IPS DF 19.7 (cell line): Measurements from ENCODE around the gene C3AR1.
A peak's percentile ranks its signal among the peaks of the same experiment; 100 is the strongest.
"Not testable (repeated sequence)": the region's sequence is repeated elsewhere in the genome, so short reads cannot be mapped to it uniquely, and the experiment has no call there.

Experiments
- DNase-seq: peaks from one replicate; pipeline ENCODE4 v3.0.0-alpha.2; 2013; ENCODE audit warnings: low read depth, low spot score

The C3AR1 gene

GRCh38 chr12:8028267-8028666 lies 37.9 kb downstream of the C3AR1 start:
- no peak for DNase-seq

GRCh38 chr12:8027856-8028255 lies 38.3 kb downstream of the C3AR1 start:
- DNase-seq, result no peak

- DNase-seq, result peak; percentile 96
These were observed 39.8 kb downstream of the C3AR1 start for GRCh38 chr12:8026291-8026900.

GRCh38 chr12:8018666-8019581 lies 47.2 kb downstream of the C3AR1 start:
- DNase-seq, result peak; percentile 89

GRCh38 chr12:8018213-8018612 lies 47.9 kb downstream of the C3AR1 start:
- not testable (repeated sequence) for DNase-seq

- DNase-seq, result no peak
These were observed 51.3 kb downstream of the C3AR1 start for GRCh38 chr12:8014836-8015235.

GRCh38 chr12:8012651-8013309 lies 53.4 kb downstream of the C3AR1 start:
- no peak for DNase-seq

- no peak for DNase-seq
These were observed 54.8 kb downstream of the C3AR1 start for GRCh38 chr12:8011331-8011730.
